ENCODE data around the gene LPCAT1. TPM values are rescaled to one million over a fixed set of nuclear protein-coding genes. Genes with fewer than 3 reads are reported as not detected.

The LPCAT1 gene, protein sequence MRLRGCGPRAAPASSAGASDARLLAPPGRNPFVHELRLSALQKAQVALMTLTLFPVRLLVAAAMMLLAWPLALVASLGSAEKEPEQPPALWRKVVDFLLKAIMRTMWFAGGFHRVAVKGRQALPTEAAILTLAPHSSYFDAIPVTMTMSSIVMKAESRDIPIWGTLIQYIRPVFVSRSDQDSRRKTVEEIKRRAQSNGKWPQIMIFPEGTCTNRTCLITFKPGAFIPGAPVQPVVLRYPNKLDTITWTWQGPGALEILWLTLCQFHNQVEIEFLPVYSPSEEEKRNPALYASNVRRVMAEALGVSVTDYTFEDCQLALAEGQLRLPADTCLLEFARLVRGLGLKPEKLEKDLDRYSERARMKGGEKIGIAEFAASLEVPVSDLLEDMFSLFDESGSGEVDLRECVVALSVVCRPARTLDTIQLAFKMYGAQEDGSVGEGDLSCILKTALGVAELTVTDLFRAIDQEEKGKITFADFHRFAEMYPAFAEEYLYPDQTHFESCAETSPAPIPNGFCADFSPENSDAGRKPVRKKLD
- total RNA-seq (2022; extraction: Qiagen RNA extraction) = 145 to 171 TPM (median 170 TPM) in 5 replicates

DNA sequence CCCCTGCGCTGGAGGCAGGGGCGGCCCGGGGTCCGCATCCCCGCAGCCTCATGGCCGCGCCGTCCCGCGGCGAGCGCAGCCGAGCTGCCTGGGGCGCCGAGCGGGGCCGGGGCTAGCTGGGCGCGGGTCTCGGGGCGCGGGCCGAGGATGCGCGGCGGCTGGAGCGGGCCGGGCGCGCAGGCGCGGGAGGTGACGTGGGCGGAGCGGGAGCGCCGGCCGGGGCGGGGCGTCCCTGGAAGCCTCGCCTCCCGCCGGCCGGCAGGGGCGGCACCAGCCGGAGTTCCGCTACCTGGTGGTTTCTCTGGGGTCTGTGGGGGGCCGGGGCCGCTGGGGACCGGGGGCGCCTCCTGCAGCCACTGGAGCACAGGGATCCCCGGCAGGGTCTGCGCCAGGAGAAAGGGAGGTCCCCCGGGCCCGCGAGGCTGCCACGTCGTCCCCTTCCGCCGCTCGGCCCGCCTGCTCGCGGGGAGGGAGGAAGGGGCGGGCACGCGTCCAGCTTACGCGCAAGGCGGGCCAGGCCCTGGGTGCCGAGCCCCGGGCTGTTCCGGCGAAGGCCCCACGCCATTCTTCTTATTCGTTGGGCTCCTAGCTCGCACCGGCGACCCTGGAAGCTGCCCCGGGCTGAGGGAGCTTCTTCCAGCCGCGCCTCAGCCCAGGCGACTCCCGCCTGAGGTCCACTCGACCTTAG is at the start of gene LPCAT1:
LPCAT1 (minus strand) TSS at position 168 of the 688 bp plus-strand sequence; CDS start at position 52, 116 bp downstream.

DNA sequence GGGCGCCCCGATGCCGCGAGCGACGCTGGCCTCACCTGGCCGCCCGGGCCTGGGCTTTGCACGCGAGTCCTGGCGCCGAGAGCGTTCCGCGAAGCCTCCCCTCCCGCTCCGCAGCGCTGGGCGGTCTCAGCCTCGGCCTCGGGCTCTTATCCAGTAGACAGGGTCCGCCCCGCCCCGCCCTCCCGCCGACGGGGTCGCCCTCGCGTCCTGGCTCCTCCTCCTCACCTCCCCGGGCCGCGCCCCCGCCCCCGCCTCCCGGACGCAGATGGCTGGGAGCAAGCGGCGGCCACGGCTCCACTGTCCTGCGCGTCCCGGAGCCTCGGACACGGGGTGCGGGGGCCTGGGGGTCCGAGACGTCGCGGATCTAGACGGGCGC is 78.5 kb downstream of the LPCAT1 start, which contains the start of gene SLC6A3:
SLC6A3 (minus strand) TSS at position 128 of the 376 bp plus-strand sequence. CDS start 2,243 bp downstream, outside the sequence.

Other genes with a start within 250 kb of the LPCAT1 start
- 1.3 to 3.8 TPM (median 2.6 TPM) in 5 replicates for gene TERT, start 228.9 kb downstream of the LPCAT1 start, total RNA-seq (2022; extraction: Qiagen RNA extraction)
- 156 to 178 TPM (median 162 TPM) in 5 replicates for gene CLPTM1L, start 178.9 kb downstream of the LPCAT1 start, total RNA-seq (2022; extraction: Qiagen RNA extraction)
- gene SLC6A3, start 78.5 kb downstream of the LPCAT1 start, total RNA-seq (2022; extraction: Qiagen RNA extraction) = 0.27 to 0.87 TPM (median 0.61 TPM) in 5 replicates